ENCODE measurements around the gene PARL. TPM values are rescaled to one million over a fixed set of nuclear protein-coding genes. Genes with fewer than 3 reads are reported as not detected.
A peak's percentile ranks its signal among the peaks of the same experiment; 100 is the strongest.

Gene PARL
- total and polyA plus RNA-seq, 12 donors, result 45.8 to 113 (median 60.7) TPM

DNA sequence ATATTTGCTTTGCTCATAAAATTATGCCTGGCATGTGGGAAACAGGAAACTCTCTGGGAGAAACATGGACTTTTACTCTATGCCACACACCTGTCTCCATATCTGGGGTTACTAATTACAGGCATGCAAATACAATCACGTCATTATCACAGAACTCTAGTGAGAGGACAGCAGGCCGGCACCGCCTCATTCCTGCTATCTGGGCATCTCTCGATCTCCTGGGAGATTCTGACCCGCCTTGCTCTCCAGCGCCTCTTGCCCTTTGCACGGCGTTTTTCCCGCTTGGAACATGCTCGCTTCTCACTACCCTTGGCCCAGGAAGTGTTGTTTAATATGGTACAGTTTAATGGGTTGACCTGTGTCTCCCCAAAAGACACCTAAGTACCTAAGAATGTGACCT lies 45.4 kb upstream of the PARL start:
- DNase-seq (no peak), ATAC-seq (no peak)
- no peak overlapping the region for H3K27ac ChIP-seq
- H3K4me3 ChIP-seq, result no peak overlapping the region
- peaks cover 0 to 21% (median 9%) of the 10 kb centered on the region in 9 donors for H3K4me1 ChIP-seq
- TF ChIP-seq, protein P1, sequence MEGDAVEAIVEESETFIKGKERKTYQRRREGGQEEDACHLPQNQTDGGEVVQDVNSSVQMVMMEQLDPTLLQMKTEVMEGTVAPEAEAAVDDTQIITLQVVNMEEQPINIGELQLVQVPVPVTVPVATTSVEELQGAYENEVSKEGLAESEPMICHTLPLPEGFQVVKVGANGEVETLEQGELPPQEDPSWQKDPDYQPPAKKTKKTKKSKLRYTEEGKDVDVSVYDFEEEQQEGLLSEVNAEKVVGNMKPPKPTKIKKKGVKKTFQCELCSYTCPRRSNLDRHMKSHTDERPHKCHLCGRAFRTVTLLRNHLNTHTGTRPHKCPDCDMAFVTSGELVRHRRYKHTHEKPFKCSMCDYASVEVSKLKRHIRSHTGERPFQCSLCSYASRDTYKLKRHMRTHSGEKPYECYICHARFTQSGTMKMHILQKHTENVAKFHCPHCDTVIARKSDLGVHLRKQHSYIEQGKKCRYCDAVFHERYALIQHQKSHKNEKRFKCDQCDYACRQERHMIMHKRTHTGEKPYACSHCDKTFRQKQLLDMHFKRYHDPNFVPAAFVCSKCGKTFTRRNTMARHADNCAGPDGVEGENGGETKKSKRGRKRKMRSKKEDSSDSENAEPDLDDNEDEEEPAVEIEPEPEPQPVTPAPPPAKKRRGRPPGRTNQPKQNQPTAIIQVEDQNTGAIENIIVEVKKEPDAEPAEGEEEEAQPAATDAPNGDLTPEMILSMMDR (IDR thresholded peaks at IDR 0.05), result no peak
- H3K36me3 ChIP-seq, result peaks cover 0 to 99% (median 21%) of the 10 kb centered on the region in 9 donors
- WGBS, 2 donors, result 91 to 92% methylated on average over 10 of the region's 10 CpGs
- no peaks in the 10 kb centered on the region for H3K27me3 ChIP-seq
- intact Hi-C loops (cut with DNase I), result no loop called here
- no peaks in the 10 kb centered on the region for H3K9me3 ChIP-seq

DNA sequence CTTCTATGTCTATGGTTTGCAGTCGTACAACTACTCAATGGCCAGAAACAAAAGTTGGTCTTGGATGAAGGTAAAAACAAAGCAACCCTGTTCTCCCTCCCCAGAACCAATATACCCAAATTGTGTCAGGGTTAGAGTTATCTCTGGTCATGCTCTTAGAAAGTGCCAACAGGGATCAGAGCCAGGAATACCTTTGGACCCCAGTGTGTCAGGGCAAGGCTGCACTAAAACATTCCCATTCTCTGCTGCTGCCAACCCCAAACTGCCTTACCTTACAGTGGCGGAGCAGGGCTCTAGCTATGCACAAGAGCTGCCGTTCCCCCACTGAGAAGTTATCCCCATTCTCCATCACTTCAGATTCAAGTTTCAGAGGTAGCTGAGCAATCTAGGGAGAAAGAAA lies 42.4 kb upstream of the PARL start:
- DNase-seq (no peak), ATAC-seq (no peak)
- Histone ChIP-seq H3K9me3 (no peaks in the 10 kb centered on the region), H3K27ac (no peak overlapping the region), H3K4me3 (no peak overlapping the region), H3K4me1 (peaks cover 0 to 7% (median 0%) of the 10 kb centered on the region in 9 donors), H3K36me3 (peaks cover 0 to 99% (median 34%) of the 10 kb centered on the region in 9 donors), H3K27me3 (no peaks in the 10 kb centered on the region)
- WGBS, 2 donors, result 96 to 97% methylated on average over 3 of the region's 3 CpGs
- TF ChIP-seq, protein P1 (IDR thresholded peaks at IDR 0.05), result no peak
- intact Hi-C loops (cut with DNase I), result no loop called here

DNA sequence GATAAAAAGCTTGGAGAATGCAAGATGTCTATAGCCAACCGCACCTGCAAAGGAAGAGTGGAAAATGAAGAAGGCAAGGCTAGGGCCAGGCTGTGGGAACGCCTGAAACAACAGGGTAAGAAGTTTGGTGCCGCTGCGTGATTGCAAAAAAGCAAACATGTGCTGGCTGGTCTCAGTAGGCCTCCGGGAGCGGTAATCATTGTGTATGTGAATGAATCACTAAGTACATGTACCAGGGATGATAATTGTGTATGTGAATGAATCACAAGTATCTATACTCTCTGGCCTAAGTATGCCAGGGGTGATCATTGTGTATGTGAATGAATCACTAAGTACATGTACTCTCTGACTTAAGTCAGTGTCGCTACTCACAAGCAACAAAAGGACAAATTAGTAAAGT lies 40.3 kb upstream of the PARL start:
- ATAC-seq (no peak), DNase-seq (no peak)
- TF ChIP-seq, protein P1 (IDR thresholded peaks at IDR 0.05), result no peak
- H3K4me1 ChIP-seq, result no peaks in the 10 kb centered on the region
- no peak overlapping the region for H3K4me3 ChIP-seq
- intact Hi-C loops (cut with DNase I), result no loop called here
- peaks cover 0 to 100% (median 49%) of the 10 kb centered on the region in 9 donors for H3K36me3 ChIP-seq
- H3K27me3 ChIP-seq, result no peaks in the 10 kb centered on the region
- no peaks in the 10 kb centered on the region for H3K9me3 ChIP-seq
- H3K27ac ChIP-seq, result no peak overlapping the region
- 96 to 97% methylated on average over 7 of the region's 7 CpGs for WGBS, 2 donors

DNA sequence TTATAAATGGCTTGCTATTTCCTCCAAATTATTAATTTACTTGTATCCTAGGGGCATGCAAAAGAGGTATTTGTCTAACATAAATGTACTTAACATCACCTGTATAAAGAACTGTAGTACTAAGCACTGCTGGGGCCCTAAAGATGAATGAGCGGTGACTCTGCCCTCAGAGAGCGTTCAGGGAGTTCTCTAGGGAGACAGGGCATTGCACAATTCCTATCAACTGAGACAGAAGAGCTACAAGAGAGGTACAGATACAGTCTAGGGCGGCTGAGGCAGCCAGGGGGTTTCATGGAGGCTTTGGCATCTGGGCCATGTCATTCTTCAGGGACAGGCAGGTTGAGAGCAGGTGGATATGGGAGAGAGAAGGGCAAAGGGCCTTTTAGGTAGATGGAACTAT lies 39.9 kb upstream of the PARL start:
- no peak for DNase-seq
- Histone ChIP-seq H3K4me1 (no peaks in the 10 kb centered on the region), H3K36me3 (peaks cover 0 to 100% (median 53%) of the 10 kb centered on the region in 9 donors), H3K4me3 (no peak overlapping the region), H3K27me3 (no peaks in the 10 kb centered on the region), H3K9me3 (no peaks in the 10 kb centered on the region), H3K27ac (no peak overlapping the region)
- peak in 1 of 8 donors; percentile 20 for ATAC-seq
- intact Hi-C loops (cut with DNase I), result no loop called here
- TF ChIP-seq, protein P1 (IDR thresholded peaks at IDR 0.05), result no peak
- 92 to 93% methylated on average over 3 of the region's 3 CpGs for WGBS, 2 donors
